Measurements from ENCODE around the gene CHD2. TPM values are rescaled to one million over a fixed set of nuclear protein-coding genes. Genes with fewer than 3 reads are reported as not detected.

Gene CHD2
- total RNA-seq, 1 donor from 2014 or later, result 54.2 TPM

GRCh38 chr15:93074599-93074998 lies 174.5 kb downstream of the CHD2 start:
- Histone ChIP-seq H3K27me3 (ENCODE audit: control insufficient read depth, insufficient read depth, low read length) (peaks cover 37% of the 10 kb centered on the region), H3K36me3 (ENCODE audit: control insufficient read depth, insufficient read depth, low read length) (no peaks in the 10 kb centered on the region), H3K4me3 (ENCODE audit: low read depth, low read length) (no peak overlapping the region)
- TF ChIP-seq CTCF (IDR thresholded peaks at IDR 0.05; ENCODE audit: insufficient read depth, low read length, poor library complexity, severe bottlenecking), result no peak
- DNase-seq (ENCODE audit: low read depth), result no peak

- H3K4me3 ChIP-seq (ENCODE audit: low read depth, low read length), result no peak overlapping the region
- no peak for TF ChIP-seq CTCF (IDR thresholded peaks at IDR 0.05; ENCODE audit: insufficient read depth, low read length, poor library complexity, severe bottlenecking)
- no peak for DNase-seq (ENCODE audit: low read depth)
- no peaks in the 10 kb centered on the region for H3K36me3 ChIP-seq (ENCODE audit: control insufficient read depth, insufficient read depth, low read length)
- H3K27me3 ChIP-seq (ENCODE audit: control insufficient read depth, insufficient read depth, low read length), result peaks cover 36% of the 10 kb centered on the region
Observed at GRCh38 chr15:93076217-93076616, 176.1 kb downstream of the CHD2 start.

GRCh38 chr15:93076875-93077274 lies 176.8 kb downstream of the CHD2 start:
- no peak for DNase-seq (ENCODE audit: low read depth)
- Histone ChIP-seq H3K27me3 (ENCODE audit: control insufficient read depth, insufficient read depth, low read length) (peaks cover 30% of the 10 kb centered on the region), H3K36me3 (ENCODE audit: control insufficient read depth, insufficient read depth, low read length) (no peaks in the 10 kb centered on the region), H3K4me3 (ENCODE audit: low read depth, low read length) (no peak overlapping the region)
- TF ChIP-seq CTCF (IDR thresholded peaks at IDR 0.05; ENCODE audit: insufficient read depth, low read length, poor library complexity, severe bottlenecking), result no peak

Other genes starting within 250 kb of the CHD2 start
- gene FAM174B, start 244.5 kb upstream of the CHD2 start, total RNA-seq, result 16.6 and 18.9 TPM in 2 replicates
- gene RGMA, start 188.9 kb downstream of the CHD2 start, total RNA-seq, result 0.29 and 1.0 TPM in 2 replicates

Data from kidney epithelial cell (primary cell).